Glutamatergic neuron (in vitro differentiated cells): Measurements from ENCODE around the gene KRT9. TPM values are rescaled to one million over a fixed set of nuclear protein-coding genes. Genes with fewer than 3 reads are reported as not detected.
"Not testable (repeated sequence)": the region's sequence is repeated elsewhere in the genome, so short reads cannot be mapped to it uniquely, and the experiment has no call there.

Experiments used
- DNase-seq: peaks from one replicate; pipeline ENCODE4 v3.0.0; 2022
- H3K27ac Mint-ChIP-seq: one replicate; pipeline ENCODE4 v1.8.0; 2020; ENCODE audit warnings: mild to moderate bottlenecking, mixed read lengths, inconsistent platforms; ENCODE audit not compliant: unreplicated experiment
- H3K27me3 Mint-ChIP-seq: one replicate; pipeline ENCODE4 v1.8.0; 2020; ENCODE audit warnings: mild to moderate bottlenecking, moderate library complexity, mixed read lengths, inconsistent platforms; ENCODE audit not compliant: unreplicated experiment
- H3K36me3 Mint-ChIP-seq: one replicate; pipeline ENCODE4 v1.8.0; 2020; ENCODE audit warnings: mild to moderate bottlenecking, mixed read lengths, inconsistent platforms; ENCODE audit not compliant: unreplicated experiment
- H3K4me1 Mint-ChIP-seq: one replicate; pipeline ENCODE4 v1.8.0; 2020; ENCODE audit warnings: mild to moderate bottlenecking, low read depth, mixed read lengths, inconsistent platforms; ENCODE audit not compliant: unreplicated experiment
- H3K4me3 Mint-ChIP-seq: one replicate; pipeline ENCODE4 v1.8.0; 2020; ENCODE audit warnings: mild to moderate bottlenecking, mixed read lengths, inconsistent platforms; ENCODE audit not compliant: unreplicated experiment
- H3K9me3 Mint-ChIP-seq: one replicate; pipeline ENCODE4 v1.8.0; 2020; ENCODE audit warnings: mild to moderate bottlenecking, moderate library complexity, mixed read lengths, inconsistent platforms; ENCODE audit not compliant: unreplicated experiment
- total RNA-seq: library from RNA; stranded (reverse); fragmentation: NEBNext Ultra II Directional; extraction: Animal tissue kit (Norgen Biotek cat#: 25700); gene quantifications from one replicate; pipeline ENCODE4 v1.2.1, GENCODE V29; 2021; ENCODE audit not compliant: unreplicated experiment
- TF ChIP-seq, protein P1 (sequence below): fragments of 200-600 bp; sonication (generic); IDR thresholded peaks from one replicate; pipeline ENCODE4 v1.5.0; 2021; ENCODE audit not compliant: partially characterized antibody, unreplicated experiment

KRT9 gene
- total RNA-seq, 1 donor from 2014 or later = not detected

GRCh38 chr17:41578538-41578937 is 6.7 kb upstream of the KRT9 start:
- H3K36me3 Mint-ChIP-seq = no peaks in the 10 kb centered on the region
- no peak overlapping the region for H3K27ac Mint-ChIP-seq
- TF ChIP-seq, protein P1, sequence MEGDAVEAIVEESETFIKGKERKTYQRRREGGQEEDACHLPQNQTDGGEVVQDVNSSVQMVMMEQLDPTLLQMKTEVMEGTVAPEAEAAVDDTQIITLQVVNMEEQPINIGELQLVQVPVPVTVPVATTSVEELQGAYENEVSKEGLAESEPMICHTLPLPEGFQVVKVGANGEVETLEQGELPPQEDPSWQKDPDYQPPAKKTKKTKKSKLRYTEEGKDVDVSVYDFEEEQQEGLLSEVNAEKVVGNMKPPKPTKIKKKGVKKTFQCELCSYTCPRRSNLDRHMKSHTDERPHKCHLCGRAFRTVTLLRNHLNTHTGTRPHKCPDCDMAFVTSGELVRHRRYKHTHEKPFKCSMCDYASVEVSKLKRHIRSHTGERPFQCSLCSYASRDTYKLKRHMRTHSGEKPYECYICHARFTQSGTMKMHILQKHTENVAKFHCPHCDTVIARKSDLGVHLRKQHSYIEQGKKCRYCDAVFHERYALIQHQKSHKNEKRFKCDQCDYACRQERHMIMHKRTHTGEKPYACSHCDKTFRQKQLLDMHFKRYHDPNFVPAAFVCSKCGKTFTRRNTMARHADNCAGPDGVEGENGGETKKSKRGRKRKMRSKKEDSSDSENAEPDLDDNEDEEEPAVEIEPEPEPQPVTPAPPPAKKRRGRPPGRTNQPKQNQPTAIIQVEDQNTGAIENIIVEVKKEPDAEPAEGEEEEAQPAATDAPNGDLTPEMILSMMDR = no peak
- no peak overlapping the region for H3K4me3 Mint-ChIP-seq
- peaks cover 2% of the 10 kb centered on the region for H3K9me3 Mint-ChIP-seq
- DNase-seq = no peak
- peaks cover 4% of the 10 kb centered on the region for H3K4me1 Mint-ChIP-seq
- H3K27me3 Mint-ChIP-seq = no peaks in the 10 kb centered on the region

- not testable (repeated sequence) for H3K4me1 Mint-ChIP-seq
These were observed 4.9 kb upstream of the KRT9 start for GRCh38 chr17:41576740-41577139.

GRCh38 chr17:41575336-41575735 is 3.5 kb upstream of the KRT9 start:
- Mint-ChIP-seq H3K27me3 (no peaks in the 10 kb centered on the region), H3K36me3 (no peaks in the 10 kb centered on the region), H3K9me3 (peaks cover 2% of the 10 kb centered on the region), H3K27ac (no peak overlapping the region), H3K4me1 (peaks cover 4% of the 10 kb centered on the region), H3K4me3 (no peak overlapping the region)
- no peak for DNase-seq
- TF ChIP-seq, protein P1 = no peak

More at GRCh38 chr17:41576740-41577139, 4.9 kb upstream of the KRT9 start:
- H3K27me3 Mint-ChIP-seq, H3K36me3 Mint-ChIP-seq, H3K9me3 Mint-ChIP-seq, H3K4me3 Mint-ChIP-seq, DNase-seq, H3K27ac Mint-ChIP-seq: not testable (repeated sequence)

GRCh38 chr17:41567317-41567716 is 4.5 kb downstream of the KRT9 start:
- DNase-seq = no peak
- no peaks in the 10 kb centered on the region for H3K36me3 Mint-ChIP-seq
- TF ChIP-seq, protein P1 = no peak
- H3K9me3 Mint-ChIP-seq = peaks cover 1% of the 10 kb centered on the region
- peaks cover 2% of the 10 kb centered on the region for H3K27me3 Mint-ChIP-seq
- no peak overlapping the region for H3K27ac Mint-ChIP-seq
- H3K4me1 Mint-ChIP-seq = no peaks in the 10 kb centered on the region
- H3K4me3 Mint-ChIP-seq = no peak overlapping the region

DNA sequence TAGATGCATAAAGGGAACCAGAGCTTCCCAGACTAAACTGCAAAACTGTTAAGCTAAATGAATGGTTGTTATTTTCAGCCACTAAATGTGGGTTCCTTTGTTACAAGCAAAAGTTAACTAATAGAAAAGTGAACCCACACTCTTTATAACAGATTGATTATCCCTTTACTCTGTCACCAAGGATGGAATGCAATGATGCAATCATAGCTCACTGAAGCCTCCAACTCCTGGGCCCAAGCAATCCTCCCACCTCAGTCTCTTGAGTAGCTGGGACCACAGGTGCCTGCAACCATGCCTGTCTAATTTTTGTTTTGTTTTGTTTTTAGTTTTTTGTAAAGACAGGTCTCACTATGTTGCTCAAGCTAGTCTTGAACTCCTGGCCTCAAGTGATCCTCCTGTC is 6.5 kb downstream of the KRT9 start:
- H3K27me3 Mint-ChIP-seq = peaks cover 2% of the 10 kb centered on the region
- H3K36me3 Mint-ChIP-seq = no peaks in the 10 kb centered on the region
- peaks cover 1% of the 10 kb centered on the region for H3K9me3 Mint-ChIP-seq
- no peak overlapping the region for H3K4me3 Mint-ChIP-seq
- TF ChIP-seq, protein P1 = no peak
- no peak overlapping the region for H3K27ac Mint-ChIP-seq
- DNase-seq = no peak
- H3K4me1 Mint-ChIP-seq = no peaks in the 10 kb centered on the region
